Activated CD8-positive, alpha-beta T cell treated with anti-CD3 and anti-CD28 coated beads, Interleukin-2, amount 10 ng/mL, durations not matched to agents 7 days and 5 days (primary cell): ENCODE data around the gene TDP2. TPM values are rescaled to one million over a fixed set of nuclear protein-coding genes. Genes with fewer than 3 reads are reported as not detected.
"Not testable (repeated sequence)": the region's sequence is repeated elsewhere in the genome, so short reads cannot be mapped to it uniquely, and the experiment has no call there.

Experiments used
- ATAC-seq: fragments of 150-1000 bp; cut with Tn5 transposase; one replicate; pipeline ENCODE4 v1.10.0; 2021; ENCODE audit warnings: moderate library complexity
- CTCF ChIA-PET: fragments of 350-600 bp; sonication (Branson Sonifier 250); formaldehyde crosslinking; loops from one replicate; lab custom pipeline; 2021; ENCODE audit warnings: antibody characterized with exemption; lab: Charles Lee
- POLR2A ChIA-PET: fragments of 350-600 bp; sonication (Branson Sonifier 250); formaldehyde crosslinking; loops from one replicate; lab custom pipeline; 2021; ENCODE audit warnings: antibody characterized with exemption; lab: Charles Lee
- DNase-seq: peaks from one replicate; pipeline ENCODE4 v3.0.0-alpha.2; 2020
- H3K27ac Mint-ChIP-seq: one replicate; pipeline ENCODE4 v1.8.0; 2021; ENCODE audit warnings: mild to moderate bottlenecking, mixed read lengths
- H3K27me3 Mint-ChIP-seq: one replicate; pipeline ENCODE4 v1.8.0; 2021; ENCODE audit warnings: low read depth, mixed read lengths
- H3K36me3 Mint-ChIP-seq: one replicate; pipeline ENCODE4 v1.8.0; 2021; ENCODE audit warnings: low read depth, mixed read lengths
- H3K4me1 Mint-ChIP-seq: one replicate; pipeline ENCODE4 v1.8.0; 2021; ENCODE audit warnings: low read depth, mixed read lengths
- H3K4me3 Mint-ChIP-seq: one replicate; pipeline ENCODE4 v1.8.0; 2021; ENCODE audit warnings: mild to moderate bottlenecking, mixed read lengths
- H3K9me3 Mint-ChIP-seq: one replicate; pipeline ENCODE4 v1.8.0; 2022; ENCODE audit warnings: mixed read lengths; ENCODE audit not compliant: insufficient read depth
- total RNA-seq, 2 experiments: library from RNA; stranded (reverse); gene quantifications; one replicate each; pipeline ENCODE4 v1.2.3, GENCODE V29; 2021

Gene TDP2
- total RNA-seq, 2 experiments from 2014 or later: 43.0 to 44.0 TPM

- CTCF ChIA-PET: no interaction called here
- H3K9me3 Mint-ChIP-seq: no peaks in the 10 kb centered on the region
- ATAC-seq (no peak), DNase-seq (no peak)
- H3K4me3 Mint-ChIP-seq: no peak overlapping the region
- no peak overlapping the region for H3K27ac Mint-ChIP-seq
- H3K27me3 Mint-ChIP-seq: no peaks in the 10 kb centered on the region
- peaks cover 26% of the 10 kb centered on the region for H3K4me1 Mint-ChIP-seq
- peaks cover 63% of the 10 kb centered on the region for H3K36me3 Mint-ChIP-seq
- POLR2A ChIA-PET: no interaction called here
Measured at GRCh38 chr6:24662236-24662635, 4.5 kb downstream of the TDP2 start.

- POLR2A ChIA-PET: not testable (repeated sequence)
Measured at GRCh38 chr6:24661759-24662158, 4.9 kb downstream of the TDP2 start.

GRCh38 chr6:24660105-24660504 is 6.6 kb downstream of the TDP2 start:
- Mint-ChIP-seq H3K4me1 (peaks cover 23% of the 10 kb centered on the region), H3K9me3 (no peaks in the 10 kb centered on the region), H3K27me3 (no peaks in the 10 kb centered on the region), H3K27ac (no peak overlapping the region), H3K4me3 (no peak overlapping the region), H3K36me3 (peaks cover 59% of the 10 kb centered on the region)
- DNase-seq (no peak), ATAC-seq (no peak)
- POLR2A ChIA-PET: no interaction called here
- CTCF ChIA-PET: no interaction called here

More at GRCh38 chr6:24661759-24662158, 4.9 kb downstream of the TDP2 start:
- CTCF ChIA-PET, ATAC-seq, H3K9me3 Mint-ChIP-seq, H3K4me3 Mint-ChIP-seq, H3K27ac Mint-ChIP-seq, H3K27me3 Mint-ChIP-seq, DNase-seq: not testable (repeated sequence)
- Mint-ChIP-seq H3K36me3 (peaks cover 62% of the 10 kb centered on the region), H3K4me1 (peaks cover 22% of the 10 kb centered on the region)

GRCh38 chr6:24659561-24659960 is 7.1 kb downstream of the TDP2 start:
- ChIA-PET POLR2A (no interaction called here), CTCF (interaction anchor here (1.7 kb wide), 1 partner anchor 78 kb away, joined by 4 read pairs; no protein-coding TSS in a partner anchor)
- Mint-ChIP-seq H3K9me3 (no peaks in the 10 kb centered on the region), H3K27me3 (no peaks in the 10 kb centered on the region), H3K4me3 (no peak overlapping the region), H3K36me3 (peaks cover 53% of the 10 kb centered on the region), H3K27ac (no peak overlapping the region), H3K4me1 (peaks cover 18% of the 10 kb centered on the region)
- ATAC-seq (no peak), DNase-seq (no peak)

GRCh38 chr6:24658573-24659560 is 7.8 kb downstream of the TDP2 start:
- Mint-ChIP-seq H3K27ac (no peak overlapping the region), H3K27me3 (no peaks in the 10 kb centered on the region), H3K36me3 (peaks cover 54% of the 10 kb centered on the region), H3K4me1 (peaks cover 14% of the 10 kb centered on the region), H3K4me3 (no peak overlapping the region), H3K9me3 (no peaks in the 10 kb centered on the region)
- no peak for ATAC-seq
- ChIA-PET POLR2A (no interaction called here), CTCF (interaction anchor here (1.7 kb wide), 1 partner anchor 78 kb away, joined by 4 read pairs; no protein-coding TSS in a partner anchor)
- DNase-seq: no peak

GRCh38 chr6:24655215-24655614 is 11.5 kb downstream of the TDP2 start:
- Mint-ChIP-seq H3K27ac (peak overlapping the region; percentile 17), H3K4me3 (no peak overlapping the region), H3K36me3 (peaks cover 52% of the 10 kb centered on the region), H3K4me1 (peaks cover 12% of the 10 kb centered on the region), H3K27me3 (no peaks in the 10 kb centered on the region), H3K9me3 (no peaks in the 10 kb centered on the region)
- ChIA-PET POLR2A (interaction anchor here (0.8 to 1.8 kb wide), 2 partner anchors 11 to 107 kb away, joined by 3 to 7 read pairs; partner anchors contain the start of genes ACOT13 and TDP2), CTCF (interaction anchor here (0.8 to 2.8 kb wide), 4 partner anchors 9 to 134 kb away, joined by 3 to 13 read pairs (median 6); partner anchors contain the start of gene KIAA0319)
- no peak for DNase-seq
- peak; percentile 73 for ATAC-seq

- no peak for ATAC-seq
- peaks cover 13% of the 10 kb centered on the region for H3K4me1 Mint-ChIP-seq
- H3K4me3 Mint-ChIP-seq: no peak overlapping the region
- peaks cover 26% of the 10 kb centered on the region for H3K36me3 Mint-ChIP-seq
- CTCF ChIA-PET: no interaction called here
- DNase-seq: no peak
- H3K9me3 Mint-ChIP-seq: no peaks in the 10 kb centered on the region
- POLR2A ChIA-PET: no interaction called here
- peaks cover 4% of the 10 kb centered on the region for H3K27me3 Mint-ChIP-seq
- no peak overlapping the region for H3K27ac Mint-ChIP-seq
Measured at GRCh38 chr6:24650365-24650764, 16.3 kb downstream of the TDP2 start.

GRCh38 chr6:24649691-24650090 is 17.0 kb downstream of the TDP2 start:
- Mint-ChIP-seq H3K9me3 (no peaks in the 10 kb centered on the region), H3K36me3 (peaks cover 26% of the 10 kb centered on the region), H3K4me3 (no peak overlapping the region), H3K4me1 (peaks cover 13% of the 10 kb centered on the region), H3K27ac (no peak overlapping the region), H3K27me3 (peaks cover 9% of the 10 kb centered on the region)
- DNase-seq (no peak), ATAC-seq (no peak)
- POLR2A ChIA-PET: interaction anchor here (0.5 to 0.6 kb wide), 2 partner anchors 9 to 880 kb away, joined by 4 read pairs; no protein-coding TSS in a partner anchor
- CTCF ChIA-PET: no interaction called here

GRCh38 chr6:24648276-24648675 is 18.4 kb downstream of the TDP2 start:
- Mint-ChIP-seq H3K36me3 (peaks cover 18% of the 10 kb centered on the region), H3K27ac (no peak overlapping the region), H3K4me1 (peaks cover 13% of the 10 kb centered on the region), H3K9me3 (no peaks in the 10 kb centered on the region), H3K27me3 (peaks cover 19% of the 10 kb centered on the region), H3K4me3 (no peak overlapping the region)
- ChIA-PET CTCF (interaction anchor here (1.0 kb wide), 1 partner anchor 19 kb away, joined by 4 read pairs; the partner anchor contains the start of genes ACOT13 and TDP2), POLR2A (no interaction called here)
- ATAC-seq: no peak
- no peak for DNase-seq

GRCh38 chr6:24646771-24647170 is 19.9 kb downstream of the TDP2 start:
- POLR2A ChIA-PET: interaction anchor here (0.5 to 1.3 kb wide), 2 partner anchors 27 to 72 kb away, joined by 3 to 4 read pairs; partner anchors contain the start of gene C6orf62
- no peak for DNase-seq
- H3K9me3 Mint-ChIP-seq: no peaks in the 10 kb centered on the region
- CTCF ChIA-PET: interaction anchor here (1.0 to 1.8 kb wide), 4 partner anchors 9 to 64 kb away, joined by 3 to 5 read pairs (median 4); partner anchors contain the start of genes ACOT13 and TDP2
- H3K27ac Mint-ChIP-seq: no peak overlapping the region
- H3K36me3 Mint-ChIP-seq: peaks cover 6% of the 10 kb centered on the region
- peaks cover 22% of the 10 kb centered on the region for H3K27me3 Mint-ChIP-seq
- no peak for ATAC-seq
- H3K4me1 Mint-ChIP-seq: peaks cover 13% of the 10 kb centered on the region
- peak overlapping the region; percentile 80 for H3K4me3 Mint-ChIP-seq

- peaks cover 13% of the 10 kb centered on the region for H3K4me1 Mint-ChIP-seq
- ChIA-PET POLR2A (no interaction called here), CTCF (no interaction called here)
- ATAC-seq: no peak
- no peaks in the 10 kb centered on the region for H3K36me3 Mint-ChIP-seq
- no peak overlapping the region for H3K27ac Mint-ChIP-seq
- H3K9me3 Mint-ChIP-seq: no peaks in the 10 kb centered on the region
- no peak for DNase-seq
- H3K27me3 Mint-ChIP-seq: peaks cover 34% of the 10 kb centered on the region
- no peak overlapping the region for H3K4me3 Mint-ChIP-seq
Measured at GRCh38 chr6:24644377-24644776, 22.3 kb downstream of the TDP2 start.

- peaks cover 37% of the 10 kb centered on the region for H3K27me3 Mint-ChIP-seq
- POLR2A ChIA-PET: no interaction called here
Measured at GRCh38 chr6:24643920-24644319, 22.8 kb downstream of the TDP2 start.

More at GRCh38 chr6:24643920-24644319, 22.8 kb downstream of the TDP2 start:
- Mint-ChIP-seq H3K4me3 (no peak overlapping the region), H3K4me1 (peaks cover 13% of the 10 kb centered on the region), H3K9me3 (peaks cover 2% of the 10 kb centered on the region), H3K36me3 (no peaks in the 10 kb centered on the region), H3K27ac (no peak overlapping the region)
- DNase-seq: no peak
- ATAC-seq: no peak
- CTCF ChIA-PET: no interaction called here
